HepG2 (cell line): ENCODE results near the gene ARL8B. TPM values are rescaled to one million over a fixed set of nuclear protein-coding genes. Genes with fewer than 3 reads are reported as not detected.

Source experiments
- ARNT2 ChIP-seq: sonication (generic); formaldehyde crosslinking; IDR thresholded peaks from 2 replicates; pipeline ENCODE4 v1.8.0; 2022; ENCODE audit warnings: mild to moderate bottlenecking, low read depth, missing genetic modification reagents, moderate library complexity
- CHD2 ChIP-seq: IDR thresholded peaks from 2 replicates; pipeline ENCODE4 v1.6.1; 2011; ENCODE audit warnings: low read depth, low read length, improper control_type of control experiment
- ELF1 ChIP-seq: sonication (generic); formaldehyde crosslinking; IDR thresholded peaks from 2 replicates; pipeline ENCODE4 v1.4.0; 2020; ENCODE audit warnings: missing genetic modification reagents
- HOXA3 ChIP-seq: sonication (generic); formaldehyde crosslinking; IDR thresholded peaks from 2 replicates; pipeline ENCODE4 v1.5.0; 2020; ENCODE audit warnings: missing genetic modification reagents
- IKZF5 ChIP-seq: IDR thresholded peaks from 2 replicates; pipeline ENCODE4 v1.6.1; 2018; ENCODE audit warnings: missing genetic modification reagents, mild to moderate bottlenecking, missing compliant biosample characterization
- KDM3A ChIP-seq: IDR thresholded peaks from 2 replicates; pipeline ENCODE4 v1.6.1; 2018; ENCODE audit warnings: low read depth, missing compliant biosample characterization
- KDM5B ChIP-seq: sonication (generic); formaldehyde crosslinking; IDR thresholded peaks from 2 replicates; pipeline ENCODE4 v1.4.0; 2020; ENCODE audit warnings: missing genetic modification reagents, mild to moderate bottlenecking, borderline replicate concordance
- POLR2G ChIP-seq: fragments of 200-400 bp; formaldehyde crosslinking; IDR thresholded peaks from 2 replicates; pipeline ENCODE4 v1.6.1; 2018; ENCODE audit warnings: mild to moderate bottlenecking, low read depth, low read length, moderate library complexity
- RBFOX2 ChIP-seq: fragments of 200-400 bp; formaldehyde crosslinking; IDR thresholded peaks from 2 replicates; pipeline ENCODE4 v1.6.1; 2017; ENCODE audit warnings: low read depth, mild to moderate bottlenecking, low read length
- SMAD3 ChIP-seq: sonication (generic); formaldehyde crosslinking; IDR thresholded peaks from 2 replicates; pipeline ENCODE4 v1.4.0; 2020; ENCODE audit warnings: missing genetic modification reagents
- SP4 ChIP-seq: sonication (generic); formaldehyde crosslinking; IDR thresholded peaks from 2 replicates; pipeline ENCODE4 v1.8.1; 2023; ENCODE audit warnings: mild to moderate bottlenecking, missing genetic modification reagents
- TBX3 ChIP-seq: fragments of 450-650 bp; IDR thresholded peaks from 2 replicates; pipeline ENCODE4 v1.6.1; 2017; ENCODE audit warnings: antibody characterized with exemption, mild to moderate bottlenecking, inconsistent platforms, borderline replicate concordance
- XBP1 ChIP-seq: sonication (generic); formaldehyde crosslinking; IDR thresholded peaks from 2 replicates; pipeline ENCODE4 v1.5.0; 2020; ENCODE audit warnings: missing genetic modification reagents
- YY1 ChIP-seq: IDR thresholded peaks from 2 replicates; pipeline ENCODE4 v1.6.1; 2011; ENCODE audit warnings: low read length, low read depth, moderate library complexity, mild to moderate bottlenecking; ENCODE audit not compliant: insufficient read depth, insufficient replicate concordance
- ZNF687 ChIP-seq: sonication (generic); formaldehyde crosslinking; IDR thresholded peaks from 2 replicates; pipeline ENCODE4 v1.5.1; 2020; ENCODE audit warnings: mild to moderate bottlenecking, missing genetic modification reagents, moderate library complexity
- ZSCAN12 ChIP-seq: sonication (generic); formaldehyde crosslinking; IDR thresholded peaks from 2 replicates; pipeline ENCODE4 v1.9.0; 2021; ENCODE audit warnings: mild to moderate bottlenecking, missing genetic modification reagents
- polyA plus RNA-seq, 8 experiments: library from polyadenylated mRNA; depleted of rRNA in 3 of 8; stranded (reverse) in 7 of 8; unstranded in 1 of 8; fragments of >200 nt; fragmentation: Illumina TruSeq in 4 of 8; extraction: Trizol in 4 of 8; gene quantifications; 2 replicates each; pipeline versions ENCODE4 v1.2.1 to v1.2.3, GENCODE V29; 2011 to 2016; ENCODE audit warnings: low read depth in 4 of 8, missing spikeins in 1 of 8, mixed read lengths in 1 of 8; ENCODE audit not compliant: insufficient read depth in 1 of 8
- total RNA-seq, 5 experiments: library from RNA; depleted of rRNA; stranded (reverse); fragments of >200 nt; fragmentation: Illumina TruSeq; extraction: Trizol; gene quantifications; 2 replicates each; pipeline ENCODE4 v1.2.3, GENCODE V29; 2016; ENCODE audit warnings: low read depth in 1 of 5

The ARL8B gene
- total and polyA plus RNA-seq, 2 of the 13 experiments (the other 11 are each of a cell fraction or from before 2014, with no cell fraction given) = 23.5 to 30.4 TPM

- TF ChIP-seq ZNF687 (CRISPR knock-in tag) (peak; percentile 88), SMAD3 (CRISPR knock-in tag) (0 out of 2 replicates have a peak, but pooled peaks have one; percentile 30), RBFOX2 (peak; percentile 85), POLR2G (peak; percentile 87), ARNT2 (CRISPR knock-in tag) (peak; percentile 15; the same call in 1 of the 2 replicates), XBP1 (CRISPR knock-in tag) (0 out of 2 replicates have a peak, but pooled peaks have one; percentile 55), HOXA3 (CRISPR knock-in tag) (peak; percentile 63; the same call in 1 of the 2 replicates), ELF1 (peak; percentile 68), KDM5B (CRISPR knock-in tag) (peak; percentile 26; the same call in 1 of the 2 replicates), IKZF5 (CRISPR knock-in tag) (peak; percentile 60; the same call in 1 of the 2 replicates), ZSCAN12 (CRISPR knock-in tag) (peak; percentile 33; the same call in 1 of the 2 replicates), TBX3 (no peak), CHD2 (no peak), SP4 (CRISPR knock-in tag) (peak; percentile 90), YY1 (peak; percentile 5), KDM3A (no peak)
Measured at GRCh38 chr3:5187156-5187919, 65.2 kb downstream of the ARL8B start, which contains the start of gene EDEM1 (continued).
